ENCODE results near the gene USP43.

DNA sequence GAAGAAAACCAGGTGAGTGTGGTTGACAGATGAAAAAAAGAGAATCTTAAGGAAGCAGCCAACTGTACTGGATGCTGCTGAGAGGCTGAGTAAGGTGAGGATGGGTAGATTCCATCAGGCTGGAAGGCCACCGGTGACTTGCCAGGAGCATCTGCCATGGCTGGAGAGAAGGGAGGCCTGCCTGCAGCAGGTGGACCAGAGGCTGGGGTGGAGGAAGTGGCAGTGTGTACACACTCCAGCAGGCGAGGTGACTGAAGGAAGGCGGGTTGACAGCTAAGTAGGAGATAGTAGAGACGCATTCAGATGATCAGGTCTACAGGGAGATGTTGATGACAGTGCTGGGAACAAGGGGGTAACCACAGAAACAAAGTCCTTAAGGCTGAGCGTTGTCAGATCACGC lies 69.5 kb downstream of the USP43 start:
- TF ChIP-seq, protein P1, sequence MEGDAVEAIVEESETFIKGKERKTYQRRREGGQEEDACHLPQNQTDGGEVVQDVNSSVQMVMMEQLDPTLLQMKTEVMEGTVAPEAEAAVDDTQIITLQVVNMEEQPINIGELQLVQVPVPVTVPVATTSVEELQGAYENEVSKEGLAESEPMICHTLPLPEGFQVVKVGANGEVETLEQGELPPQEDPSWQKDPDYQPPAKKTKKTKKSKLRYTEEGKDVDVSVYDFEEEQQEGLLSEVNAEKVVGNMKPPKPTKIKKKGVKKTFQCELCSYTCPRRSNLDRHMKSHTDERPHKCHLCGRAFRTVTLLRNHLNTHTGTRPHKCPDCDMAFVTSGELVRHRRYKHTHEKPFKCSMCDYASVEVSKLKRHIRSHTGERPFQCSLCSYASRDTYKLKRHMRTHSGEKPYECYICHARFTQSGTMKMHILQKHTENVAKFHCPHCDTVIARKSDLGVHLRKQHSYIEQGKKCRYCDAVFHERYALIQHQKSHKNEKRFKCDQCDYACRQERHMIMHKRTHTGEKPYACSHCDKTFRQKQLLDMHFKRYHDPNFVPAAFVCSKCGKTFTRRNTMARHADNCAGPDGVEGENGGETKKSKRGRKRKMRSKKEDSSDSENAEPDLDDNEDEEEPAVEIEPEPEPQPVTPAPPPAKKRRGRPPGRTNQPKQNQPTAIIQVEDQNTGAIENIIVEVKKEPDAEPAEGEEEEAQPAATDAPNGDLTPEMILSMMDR (IDR thresholded peaks at IDR 0.05 in 4 of 5, conservative IDR thresholded peaks at IDR 0.05 in 1 of 5), result no peak
- no peak for TF ChIP-seq POLR2A (IDR thresholded peaks at IDR 0.05)
